ENCODE data around the gene PIK3AP1. TPM values are rescaled to one million over a fixed set of nuclear protein-coding genes. Genes with fewer than 3 reads are reported as not detected.

The PIK3AP1 gene
- total RNA-seq, 1 donor from 2014 or later: 1.3 TPM

- H3K4me1 Mint-ChIP-seq: peaks cover 5% of the 10 kb centered on the region
Observed at GRCh38 chr10:96568402-96568801, 151.9 kb downstream of the PIK3AP1 start.

DNA sequence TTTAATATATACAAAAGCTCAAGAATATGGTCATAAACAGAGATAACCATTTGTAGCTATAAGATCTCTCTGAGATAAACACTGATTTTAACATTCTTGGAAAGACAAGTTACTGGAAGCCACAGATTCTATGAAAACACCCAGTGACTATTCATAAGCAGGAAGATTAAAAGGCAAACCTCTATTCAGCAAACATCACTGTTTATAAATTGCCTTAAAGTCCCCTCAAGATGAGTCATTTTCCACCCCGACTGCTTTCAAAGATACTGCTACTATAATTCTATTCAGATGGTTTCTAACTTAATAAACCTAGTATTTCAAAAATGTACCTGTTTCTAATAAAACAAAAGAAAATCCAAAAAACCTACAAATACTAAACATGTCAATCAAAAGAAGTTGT lies 154.5 kb downstream of the PIK3AP1 start:
- H3K9me3 Mint-ChIP-seq: no peaks in the 10 kb centered on the region

More at GRCh38 chr10:96568402-96568801, 151.9 kb downstream of the PIK3AP1 start:
- Mint-ChIP-seq H3K27me3 (ENCODE audit: low read depth) (no peaks in the 10 kb centered on the region), H3K27ac (ENCODE audit: unreplicated experiment) (no peak overlapping the region), H3K4me3 (no peak overlapping the region), H3K36me3 (ENCODE audit: low read depth) (peaks cover 9% of the 10 kb centered on the region), H3K9me3 (no peaks in the 10 kb centered on the region)
- no peak for DNase-seq (ENCODE audit: low read depth, low spot score)
- TF ChIP-seq CTCF (conservative IDR thresholded peaks at IDR 0.05): no peak

GRCh38 chr10:96560966-96561887 lies 159.1 kb downstream of the PIK3AP1 start:
- no peaks in the 10 kb centered on the region for H3K9me3 Mint-ChIP-seq
- peaks cover 7% of the 10 kb centered on the region for H3K36me3 Mint-ChIP-seq (ENCODE audit: low read depth)
- TF ChIP-seq CTCF (conservative IDR thresholded peaks at IDR 0.05): no peak
- H3K4me3 Mint-ChIP-seq: no peak overlapping the region
- no peak for DNase-seq (ENCODE audit: low read depth, low spot score)
- no peak overlapping the region for H3K27ac Mint-ChIP-seq (ENCODE audit: unreplicated experiment)
- H3K27me3 Mint-ChIP-seq (ENCODE audit: low read depth): no peaks in the 10 kb centered on the region
- no peaks in the 10 kb centered on the region for H3K4me1 Mint-ChIP-seq

More for the DNA sequence above, 154.5 kb downstream of the PIK3AP1 start:
- TF ChIP-seq CTCF (conservative IDR thresholded peaks at IDR 0.05): no peak
- Mint-ChIP-seq H3K4me1 (peaks cover 5% of the 10 kb centered on the region), H3K36me3 (ENCODE audit: low read depth) (peaks cover 10% of the 10 kb centered on the region), H3K27ac (ENCODE audit: unreplicated experiment) (no peak overlapping the region), H3K27me3 (ENCODE audit: low read depth) (no peaks in the 10 kb centered on the region), H3K4me3 (no peak overlapping the region)
- DNase-seq (ENCODE audit: low read depth, low spot score): no peak

DNA sequence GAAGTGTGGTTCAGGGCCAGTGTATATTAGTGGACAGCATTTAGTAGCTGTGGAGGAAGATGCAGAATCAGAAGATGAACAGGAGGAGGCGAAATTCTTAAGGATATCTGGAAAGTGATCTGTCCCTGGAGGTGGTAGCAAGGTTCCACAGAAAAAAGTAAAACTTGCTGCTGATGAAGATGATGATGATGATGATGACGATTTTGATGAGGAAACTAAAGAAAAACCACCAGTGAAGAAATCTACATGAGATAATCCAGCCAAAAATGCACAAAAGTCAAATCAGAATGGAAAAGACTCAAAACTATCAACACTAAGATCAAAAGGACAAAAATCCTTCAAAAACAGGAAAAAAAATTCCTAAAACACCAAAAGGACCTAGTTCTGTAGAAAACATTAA lies 159.8 kb downstream of the PIK3AP1 start:
- no peak overlapping the region for H3K27ac Mint-ChIP-seq (ENCODE audit: unreplicated experiment)
- peaks cover 7% of the 10 kb centered on the region for H3K36me3 Mint-ChIP-seq (ENCODE audit: low read depth)
- H3K4me3 Mint-ChIP-seq: no peak overlapping the region
- no peaks in the 10 kb centered on the region for H3K9me3 Mint-ChIP-seq
- H3K4me1 Mint-ChIP-seq: no peaks in the 10 kb centered on the region
- H3K27me3 Mint-ChIP-seq (ENCODE audit: low read depth): no peaks in the 10 kb centered on the region
- DNase-seq (ENCODE audit: low read depth, low spot score): no peak
- no peak for TF ChIP-seq CTCF (conservative IDR thresholded peaks at IDR 0.05)

DNA sequence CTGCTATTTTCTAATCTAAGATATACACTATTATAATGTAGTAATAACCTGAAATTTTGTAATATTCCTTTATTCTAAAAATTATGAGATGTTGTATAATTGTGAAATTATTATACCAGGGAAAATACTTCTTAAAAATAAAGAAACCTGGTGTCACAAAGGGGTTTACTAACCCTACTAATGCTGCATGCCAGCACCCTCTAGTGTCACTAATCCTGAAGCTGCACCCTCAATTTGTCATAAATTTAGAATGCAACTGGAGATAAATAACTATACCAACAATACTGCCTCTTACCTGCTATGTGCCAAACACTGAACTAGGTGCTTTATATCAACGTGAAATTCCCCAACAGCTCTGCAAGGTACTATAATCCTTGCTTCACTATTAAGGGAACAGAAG lies 164.3 kb downstream of the PIK3AP1 start:
- Mint-ChIP-seq H3K4me3 (no peak overlapping the region), H3K9me3 (no peaks in the 10 kb centered on the region), H3K36me3 (ENCODE audit: low read depth) (peaks cover 3% of the 10 kb centered on the region), H3K27ac (ENCODE audit: unreplicated experiment) (no peak overlapping the region), H3K27me3 (ENCODE audit: low read depth) (no peaks in the 10 kb centered on the region), H3K4me1 (no peaks in the 10 kb centered on the region)
- DNase-seq (ENCODE audit: low read depth, low spot score): no peak
- TF ChIP-seq CTCF (conservative IDR thresholded peaks at IDR 0.05): peak; percentile 64
